IMR-90 (cell line): ENCODE measurements around the gene RASGRP3. TPM values are rescaled to one million over a fixed set of nuclear protein-coding genes. Genes with fewer than 3 reads are reported as not detected.
A peak's percentile ranks its signal among the peaks of the same experiment; 100 is the strongest.

Source experiments
- ATAC-seq: fragments of 200-7000 bp; cut with Tn5 transposase; 2 replicates; pipeline ENCODE4 v1.9.1; 2020; ENCODE audit warnings: low read depth, mild to moderate bottlenecking, moderate library complexity
- BruUV-seq: library from RNA; stranded (reverse); fragments of 400-500 nt; replicated peaks from 2 replicates; lab custom pipeline; 2021; lab: Mats Ljungman, UMichigan
- CTCF ChIA-PET: fragments of 300-600 bp; formaldehyde crosslinking; extraction: SDS; loops from one replicate; lab custom pipeline; 2021; ENCODE audit warnings: antibody characterized with exemption; lab: Yijun Ruan, JAX
- POLR2A ChIA-PET: fragments of 300-600 bp; sonication (Branson Sonifier 250); formaldehyde crosslinking; loops from one replicate; lab custom pipeline; 2022; ENCODE audit warnings: antibody characterized with exemption; ENCODE audit not compliant: unreplicated experiment; lab: Charles Lee
- DNase-seq: peaks from one replicate; pipeline ENCODE4 v3.0.0; 2013
- H2AFZ ChIP-seq: replicated peaks from 2 replicates; pipeline ENCODE3; 2013; ENCODE audit warnings: low read length, mild to moderate bottlenecking; ENCODE audit not compliant: poor library complexity
- H2AK5ac ChIP-seq: 2 replicates; pipeline ENCODE4 v1.6.1; 2013; ENCODE audit warnings: low read depth, low read length, inconsistent platforms
- H2AK9ac ChIP-seq: replicated peaks from 2 replicates; pipeline ENCODE3; 2013; ENCODE audit warnings: mild to moderate bottlenecking, low read depth, low read length, moderate library complexity; ENCODE audit not compliant: poor library complexity
- H2BK120ac ChIP-seq: 2 replicates; pipeline ENCODE4 v1.6.1; 2013; ENCODE audit warnings: low read depth, low read length, inconsistent platforms
- H2BK15ac ChIP-seq: 3 replicates; pipeline ENCODE4 v1.6.1; 2013; ENCODE audit warnings: low read depth, low read length, inconsistent platforms
- H2BK20ac ChIP-seq: 2 replicates; pipeline ENCODE4 v1.6.1; 2013; ENCODE audit warnings: low read depth, mild to moderate bottlenecking, inconsistent platforms, low read length, moderate library complexity
- H2BK5ac ChIP-seq: 2 replicates; pipeline ENCODE4 v1.6.1; 2013; ENCODE audit warnings: mild to moderate bottlenecking, low read depth, low read length, inconsistent platforms; ENCODE audit not compliant: poor library complexity, severe bottlenecking
- H3K14ac ChIP-seq: replicated peaks from 2 replicates; pipeline ENCODE4 v1.6.1; 2013; ENCODE audit warnings: low read depth, low read length, inconsistent platforms
- H3K18ac ChIP-seq: 2 replicates; pipeline ENCODE4 v1.6.1; 2013; ENCODE audit warnings: low read depth, low read length, control low read depth
- H3K23ac ChIP-seq: 2 replicates; pipeline ENCODE4 v1.6.1; 2013; ENCODE audit warnings: low read depth, low read length, inconsistent platforms
- H3K27ac ChIP-seq: 2 replicates; pipeline ENCODE4 v1.5.1; 2013; ENCODE audit warnings: mild to moderate bottlenecking, control low read depth, low read length; ENCODE audit not compliant: insufficient read depth
- H3K27me3 ChIP-seq: 2 replicates; pipeline ENCODE4 v1.6.1; 2013; ENCODE audit warnings: low read length; ENCODE audit not compliant: control insufficient read depth, insufficient read depth
- H3K36me3 ChIP-seq: 2 replicates; pipeline ENCODE4 v1.6.1; 2013; ENCODE audit warnings: low read length, mixed read lengths; ENCODE audit not compliant: control insufficient read depth, insufficient read depth
- H3K4ac ChIP-seq: 2 replicates; pipeline ENCODE4 v1.6.1; 2013; ENCODE audit warnings: low read depth, low read length, inconsistent platforms
- H3K4me1 ChIP-seq: 2 replicates; pipeline ENCODE4 v1.6.1; 2013; ENCODE audit warnings: low read length, mixed read lengths; ENCODE audit not compliant: control insufficient read depth, insufficient read depth
- H3K4me2 ChIP-seq: 2 replicates; pipeline ENCODE4 v1.6.1; 2013; ENCODE audit warnings: low read depth, mild to moderate bottlenecking, control low read depth, low read length, moderate library complexity
- H3K4me3 ChIP-seq: 2 replicates; pipeline ENCODE4 v1.5.1; 2013; ENCODE audit warnings: low read depth, mild to moderate bottlenecking, control low read depth, low read length, moderate library complexity; ENCODE audit not compliant: insufficient read depth
- H3K56ac ChIP-seq: 2 replicates; pipeline ENCODE4 v1.6.1; 2013; ENCODE audit warnings: low read length, inconsistent platforms; ENCODE audit not compliant: insufficient read depth; ENCODE audit errors: extremely low read depth
- H3K79me1 ChIP-seq, 2 experiments: 2 replicates each; pipeline ENCODE4 v1.6.1; 2013; ENCODE audit warnings: low read length in 2 of 2, inconsistent platforms in 1 of 2, low read depth in 1 of 2
- H3K9ac ChIP-seq: 2 replicates; pipeline ENCODE4 v1.6.1; 2013; ENCODE audit warnings: low read depth, low read length, control low read depth
- H3K9me1 ChIP-seq: 2 replicates; pipeline ENCODE4 v1.6.1; 2013; ENCODE audit warnings: low read length, inconsistent platforms; ENCODE audit not compliant: insufficient read depth
- H3K9me3 ChIP-seq: 2 replicates; pipeline ENCODE4 v1.6.1; 2013; ENCODE audit warnings: low read length; ENCODE audit not compliant: control insufficient read depth, insufficient read depth
- H4K20me1 ChIP-seq: 2 replicates; pipeline ENCODE4 v1.6.1; 2013; ENCODE audit warnings: low read length, inconsistent platforms; ENCODE audit not compliant: insufficient read depth
- H4K5ac ChIP-seq: 2 replicates; pipeline ENCODE4 v1.6.1; 2013; ENCODE audit warnings: mild to moderate bottlenecking, low read depth, low read length, control low read depth
- H4K8ac ChIP-seq, 2 experiments: 2 replicates each; pipeline ENCODE4 v1.6.1; 2013; ENCODE audit warnings: low read depth in 2 of 2, low read length in 2 of 2, control low read depth in 1 of 2, inconsistent platforms in 1 of 2
- H4K91ac ChIP-seq: 2 replicates; pipeline ENCODE4 v1.6.1; 2013; ENCODE audit warnings: low read depth, low read length, inconsistent platforms; ENCODE audit not compliant: insufficient read depth
- ELK1 ChIP-seq: fragments of 150-350 bp; IDR thresholded peaks from 2 replicates; pipeline ENCODE4 v1.6.1; 2016; ENCODE audit warnings: low read depth, mild to moderate bottlenecking, low read length, moderate library complexity, borderline replicate concordance
- FOS ChIP-seq: fragments of 150-350 bp; IDR thresholded peaks from 2 replicates; pipeline ENCODE4 v1.6.1; 2016; ENCODE audit warnings: low read depth, low read length
- NFE2L2 ChIP-seq: fragments of 150-350 bp; IDR thresholded peaks from 2 replicates; pipeline ENCODE4 v1.6.1; 2016; ENCODE audit warnings: low read depth, mild to moderate bottlenecking, low read length
- POLR2A ChIP-seq: IDR thresholded peaks from 2 replicates; pipeline ENCODE4 v1.6.1; 2012; ENCODE audit warnings: mild to moderate bottlenecking, low read depth, low read length
- RFX5 ChIP-seq: IDR thresholded peaks from 2 replicates; pipeline ENCODE4 v1.8.0; 2012; ENCODE audit warnings: low read depth, mild to moderate bottlenecking, low read length, moderate library complexity
- USF2 ChIP-seq: fragments of 150-350 bp; IDR thresholded peaks from 2 replicates; pipeline ENCODE4 v1.6.1; 2017; ENCODE audit warnings: mild to moderate bottlenecking, antibody characterized with exemption, low read length, low read depth
- WGBS, 2 experiments: methylation state at CpG; one replicate each; pipeline versions ENCODE4 v1.1.5 to v1.1.7; 2013; ENCODE audit warnings: missing lambda C conversion rate in 2 of 2; ENCODE audit not compliant: insufficient read length in 1 of 2; ENCODE audit errors: extremely low coverage in 2 of 2; 5-methylcytosine and 5-hydroxymethylcytosine counted together
- dilution Hi-C: fragments of 300-500 bp; cut with HindIII; formaldehyde crosslinking; loops from one replicate; pipeline ENCODE4 v1.14.3; 2018; ENCODE audit warnings: low sequenced_read_pairs; ENCODE audit not compliant: unreplicated experiment
- in situ Hi-C: fragments of 300-500 bp; cut with MboI; formaldehyde crosslinking; loops from 3 replicates; pipeline ENCODE4 v1.14.3; 2019; ENCODE audit warnings: low sequenced_read_pairs, inconsistent platforms, mixed read lengths
- intact Hi-C: fragments of 100-400 bp; cut with micrococcal nuclease; formaldehyde crosslinking; loops from 2 replicates; pipeline ENCODE4 v1.10.0; 2022
- polyA plus RNA-seq, 3 experiments: library from polyadenylated mRNA; depleted of rRNA; stranded (reverse); fragments of >200 nt; gene quantifications; 2 replicates each; pipeline ENCODE4 v1.2.3, GENCODE V29; 2012; ENCODE audit warnings: low replicate concordance in 1 of 3
- total RNA-seq: library from RNA; depleted of rRNA; stranded (reverse); fragments of >200 nt; gene quantifications from 2 replicates; pipeline ENCODE4 v1.2.3, GENCODE V29; 2012

The RASGRP3 gene
- total and polyA plus RNA-seq, 2 of the 4 experiments (the other 2 are of a cell fraction), result 1.7 to 3.0 TPM

GRCh38 chr2:33491441-33492084, 15.1 kb downstream of the RASGRP3 start:
- no peaks in the 10 kb centered on the region for H4K20me1 ChIP-seq
- ChIA-PET POLR2A (no interaction called here), CTCF (no interaction called here)
- no peak overlapping the region for H2BK120ac ChIP-seq
- no peak for TF ChIP-seq USF2
- no peak for TF ChIP-seq ELK1
- no peak for TF ChIP-seq POLR2A
- no peak for TF ChIP-seq NFE2L2
- no peak for TF ChIP-seq RFX5
- no peak for TF ChIP-seq FOS
- H3K4me2 ChIP-seq, result no peak overlapping the region
- no peak overlapping the region for H2BK15ac ChIP-seq
- in situ Hi-C loops (no loop called here), dilution Hi-C loops (no loop called here), intact Hi-C loops (no loop called here)
- DNase-seq (no peak), ATAC-seq (no peak)
- no peak overlapping the region for H2BK20ac ChIP-seq
- H3K79me1 ChIP-seq, result no peaks in the 10 kb centered on the region
- no peak overlapping the region for H3K9ac ChIP-seq
- no peak overlapping the region for H4K91ac ChIP-seq
- no peak overlapping the region for H2AK9ac ChIP-seq
- no peaks in the 10 kb centered on the region for H3K36me3 ChIP-seq
- no peak overlapping the region for H3K18ac ChIP-seq
- no peak overlapping the region for H2AK5ac ChIP-seq
- no TSS peak for BruUV-seq
- H4K5ac ChIP-seq, result no peak overlapping the region
- H3K56ac ChIP-seq, result no peak overlapping the region
- peaks cover 7% of the 10 kb centered on the region for H3K4me1 ChIP-seq
- H3K14ac ChIP-seq, result no peak overlapping the region
- no peak overlapping the region for H4K8ac ChIP-seq
- no peaks in the 10 kb centered on the region for H3K27me3 ChIP-seq
- H2AFZ ChIP-seq, result no peak overlapping the region
- 61% methylated on average over 3 of the region's 4 CpGs; no CpG with 5 or more reads in 1 of the 2 experiments for WGBS, 2 experiments
- no peak overlapping the region for H3K23ac ChIP-seq
- peaks cover 2% of the 10 kb centered on the region; the same call in 1 of the 2 replicates for H3K9me3 ChIP-seq
- no peak overlapping the region for H3K4me3 ChIP-seq
- no peaks in the 10 kb centered on the region for H3K9me1 ChIP-seq
- H2BK5ac ChIP-seq, result no peak overlapping the region
- no peak overlapping the region for H3K27ac ChIP-seq
- peak overlapping the region; percentile 13; the same call in 1 of the 2 replicates for H3K4ac ChIP-seq
